GM23248 (cell line): Measurements from ENCODE around the gene FARS2. TPM values are rescaled to one million over a fixed set of nuclear protein-coding genes. Genes with fewer than 3 reads are reported as not detected.

ENCODE experiments used
- DNase-seq: peaks from one replicate; pipeline ENCODE4 v3.0.0-alpha.2; 2015
- H2AFZ ChIP-seq: fragments of 200-600 bp; sonication (generic); 2 replicates; pipeline ENCODE4 v1.6.1; 2016; ENCODE audit warnings: antibody characterized with exemption
- H3F3A ChIP-seq: fragments of 200-600 bp; sonication (generic); 2 replicates; pipeline ENCODE4 v1.6.1; 2016; ENCODE audit warnings: mild to moderate bottlenecking, antibody characterized with exemption, mixed run types; ENCODE audit not compliant: insufficient read depth
- H3K27ac ChIP-seq: fragments of 200-600 bp; sonication (generic); 2 replicates; pipeline ENCODE4 v1.5.1; 2016; ENCODE audit warnings: mild to moderate bottlenecking
- H3K27me3 ChIP-seq: fragments of 200-600 bp; sonication (generic); replicated peaks from 2 replicates; pipeline ENCODE4 v1.6.1; 2016; ENCODE audit warnings: mild to moderate bottlenecking; ENCODE audit not compliant: insufficient read depth
- H3K36me3 ChIP-seq: fragments of 200-600 bp; sonication (generic); 2 replicates; pipeline ENCODE4 v1.6.1; 2016; ENCODE audit warnings: low read depth, mild to moderate bottlenecking
- H3K4me1 ChIP-seq: fragments of 200-600 bp; sonication (generic); 2 replicates; pipeline ENCODE4 v1.6.1; 2016; ENCODE audit warnings: mild to moderate bottlenecking; ENCODE audit not compliant: insufficient read depth
- H3K4me2 ChIP-seq: fragments of 200-600 bp; sonication (generic); one replicate; pipeline ENCODE4 v1.6.1; 2016; ENCODE audit warnings: mild to moderate bottlenecking; ENCODE audit not compliant: unreplicated experiment
- H3K4me3 ChIP-seq: fragments of 200-600 bp; sonication (generic); 2 replicates; pipeline ENCODE4 v1.5.1; 2016; ENCODE audit warnings: mild to moderate bottlenecking
- H3K79me2 ChIP-seq: fragments of 200-600 bp; sonication (generic); 2 replicates; pipeline ENCODE4 v1.6.1; 2016; ENCODE audit warnings: mild to moderate bottlenecking; ENCODE audit not compliant: insufficient read depth
- H3K9ac ChIP-seq: fragments of 200-600 bp; sonication (generic); 2 replicates; pipeline ENCODE4 v1.6.1; 2016; ENCODE audit warnings: mild to moderate bottlenecking
- H3K9me2 ChIP-seq: fragments of 200-600 bp; sonication (generic); 2 replicates; pipeline ENCODE4 v1.6.1; 2016; ENCODE audit warnings: mixed run types, mild to moderate bottlenecking, moderate library complexity; ENCODE audit not compliant: insufficient read depth
- H3K9me3 ChIP-seq: fragments of 200-600 bp; sonication (generic); one replicate; pipeline ENCODE4 v1.6.1; 2017; ENCODE audit warnings: low read depth
- H4K20me1 ChIP-seq: fragments of 200-600 bp; sonication (generic); 2 replicates; pipeline ENCODE4 v1.6.0; 2016; ENCODE audit not compliant: insufficient read depth
- EZH2 ChIP-seq: fragments of 200-600 bp; sonication (generic); IDR thresholded peaks from 2 replicates; pipeline ENCODE4 v1.6.1; 2018; ENCODE audit warnings: antibody characterized with exemption, mild to moderate bottlenecking; ENCODE audit not compliant: insufficient read depth, poor library complexity, severe bottlenecking
- EZH2phosphoT487 ChIP-seq: fragments of 200-600 bp; sonication (generic); IDR thresholded peaks from 2 replicates; pipeline ENCODE4 v1.6.1; 2018; ENCODE audit warnings: antibody characterized with exemption, moderate library complexity, mild to moderate bottlenecking, low read depth; ENCODE audit not compliant: insufficient read depth
- WGBS, 2 experiments: methylation state at CpG; one replicate each; pipeline ENCODE4 v1.1.6; 2015 to 2017; ENCODE audit warnings: low lambda C conversion rate in 2 of 2, low coverage in 1 of 2; ENCODE audit errors: missing lambda C conversion rate in 2 of 2; 5-methylcytosine and 5-hydroxymethylcytosine counted together
- in situ Hi-C: fragments of 300-500 bp; cut with MboI; formaldehyde crosslinking; loops from 2 replicates; pipeline ENCODE4 v1.15.0; 2020
- polyA plus RNA-seq: library from polyadenylated mRNA; unstranded; fragments of >200 nt; fragmentation: Nextera tagmentation; extraction: Ambion mirVana; gene quantifications from 2 replicates; pipeline ENCODE4 v1.2.1, GENCODE V29; 2016
- total RNA-seq: library from RNA; depleted of rRNA; stranded (reverse); fragments of >200 nt; shearing (Covaris generic); gene quantifications from 2 replicates; pipeline ENCODE4 v1.2.3, GENCODE V29; 2014

Gene FARS2
- total and polyA plus RNA-seq, 2 experiments from 2014 or later: 15.1 to 16.5 TPM

DNA sequence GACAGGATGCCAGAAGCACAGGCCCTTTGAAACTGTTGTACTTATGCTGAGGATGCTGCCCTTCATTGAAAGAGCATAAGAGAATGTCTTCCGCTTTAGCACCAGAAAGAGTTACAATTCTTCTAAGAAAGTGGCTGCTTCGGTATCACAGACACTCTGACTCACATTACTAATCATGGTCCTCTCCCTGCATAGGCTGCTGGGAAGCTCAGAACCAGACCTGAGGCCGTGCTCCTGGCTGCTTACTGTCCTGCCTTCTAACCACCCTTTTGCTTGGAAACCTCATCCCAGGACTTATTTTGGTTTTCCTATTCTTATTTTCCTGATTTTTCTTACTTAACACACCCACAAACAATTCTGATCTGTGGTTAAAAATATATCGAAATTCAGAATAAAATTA, 23.5 kb upstream of the FARS2 start:
- no peak overlapping the region for H3K4me3 ChIP-seq
- no peaks in the 10 kb centered on the region for H3K9me3 ChIP-seq
- no peaks in the 10 kb centered on the region for H3F3A ChIP-seq
- in situ Hi-C loops: no loop called here
- H3K4me2 ChIP-seq: no peak overlapping the region
- no peaks in the 10 kb centered on the region for H3K4me1 ChIP-seq
- no peaks in the 10 kb centered on the region for H3K9me2 ChIP-seq
- no peaks in the 10 kb centered on the region for H3K79me2 ChIP-seq
- no peaks in the 10 kb centered on the region for H3K27me3 ChIP-seq
- no peak for DNase-seq
- no peak overlapping the region for H3K9ac ChIP-seq
- H3K27ac ChIP-seq: no peak overlapping the region
- TF ChIP-seq EZH2 (no peak), EZH2phosphoT487 (no peak)
- H2AFZ ChIP-seq: no peak overlapping the region
- no peaks in the 10 kb centered on the region for H3K36me3 ChIP-seq
- H4K20me1 ChIP-seq: no peaks in the 10 kb centered on the region
- 89% methylated on average over 4 of the region's 4 CpGs for WGBS, 2 experiments

GRCh38 chr6:5238336-5238735, 23.0 kb upstream of the FARS2 start:
- DNase-seq: no peak
- in situ Hi-C loops: no loop called here
- Histone ChIP-seq H3F3A (no peaks in the 10 kb centered on the region), H3K27me3 (no peaks in the 10 kb centered on the region), H3K27ac (no peak overlapping the region), H3K9ac (no peak overlapping the region), H3K36me3 (no peaks in the 10 kb centered on the region), H3K9me3 (no peaks in the 10 kb centered on the region), H3K4me3 (no peak overlapping the region), H3K79me2 (no peaks in the 10 kb centered on the region), H4K20me1 (no peaks in the 10 kb centered on the region), H2AFZ (no peak overlapping the region), H3K9me2 (no peaks in the 10 kb centered on the region), H3K4me1 (no peaks in the 10 kb centered on the region), H3K4me2 (no peak overlapping the region)
- TF ChIP-seq EZH2phosphoT487: no peak
- no peak for TF ChIP-seq EZH2
- WGBS, 2 experiments: 100% methylated on average over 1 of the region's 1 CpG

DNA sequence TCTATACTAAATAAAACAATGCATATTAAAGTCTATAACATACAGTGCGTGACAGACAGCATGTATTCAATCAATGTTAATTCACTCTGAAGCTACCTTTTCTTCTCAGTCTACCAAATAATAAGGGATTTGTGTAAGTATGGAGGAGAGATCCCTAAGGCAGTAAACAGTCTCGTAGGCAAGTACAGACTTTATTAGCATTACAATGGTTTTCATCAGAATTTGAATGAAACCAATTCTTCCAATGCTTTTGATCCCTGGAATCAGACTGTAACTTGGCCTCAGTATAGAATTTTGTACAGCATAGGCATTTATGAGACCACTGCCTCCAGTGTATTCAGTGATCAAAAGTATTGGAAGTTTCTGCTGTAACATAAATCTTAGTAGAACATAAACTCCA, 20.1 kb upstream of the FARS2 start:
- Histone ChIP-seq H2AFZ (no peak overlapping the region), H3K9me2 (no peaks in the 10 kb centered on the region), H3F3A (no peaks in the 10 kb centered on the region), H3K4me3 (no peak overlapping the region), H3K36me3 (no peaks in the 10 kb centered on the region), H3K79me2 (no peaks in the 10 kb centered on the region; the same call in 1 of the 2 replicates), H3K4me1 (no peaks in the 10 kb centered on the region), H3K27me3 (no peaks in the 10 kb centered on the region), H3K27ac (no peak overlapping the region), H4K20me1 (no peaks in the 10 kb centered on the region), H3K4me2 (no peak overlapping the region), H3K9ac (no peak overlapping the region), H3K9me3 (no peaks in the 10 kb centered on the region)
- in situ Hi-C loops: no loop called here
- WGBS, 2 experiments: 95 to 98% methylated on average over 2 of the region's 2 CpGs
- TF ChIP-seq EZH2: no peak
- TF ChIP-seq EZH2phosphoT487: no peak
- no peak for DNase-seq

DNA sequence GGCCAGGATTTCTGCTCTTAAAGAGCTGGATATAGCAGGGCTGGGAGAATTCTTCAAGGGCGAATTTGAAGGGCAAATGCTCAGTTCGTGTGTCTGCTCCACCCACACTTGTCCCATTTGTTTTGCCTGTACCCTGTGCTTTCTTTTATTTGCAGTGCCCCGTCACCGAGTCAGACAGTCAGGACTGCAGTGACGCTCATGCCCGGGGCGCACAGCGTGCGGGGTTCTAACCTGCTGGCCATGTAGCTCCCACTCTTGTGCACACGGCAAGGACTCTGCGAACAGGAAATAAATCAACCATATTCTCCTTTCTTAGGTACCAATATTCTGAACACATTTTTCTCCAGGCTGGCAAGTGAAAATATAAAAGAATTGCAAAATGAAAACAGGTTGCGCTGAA, 18.2 kb upstream of the FARS2 start:
- Histone ChIP-seq H3K9me3 (no peaks in the 10 kb centered on the region), H3F3A (no peaks in the 10 kb centered on the region), H3K4me1 (no peaks in the 10 kb centered on the region), H3K27ac (no peak overlapping the region), H3K27me3 (no peaks in the 10 kb centered on the region), H3K4me2 (no peak overlapping the region), H4K20me1 (no peaks in the 10 kb centered on the region), H2AFZ (no peak overlapping the region), H3K79me2 (no peaks in the 10 kb centered on the region; the same call in 1 of the 2 replicates), H3K4me3 (no peak overlapping the region), H3K9me2 (no peaks in the 10 kb centered on the region), H3K9ac (no peak overlapping the region), H3K36me3 (no peaks in the 10 kb centered on the region)
- in situ Hi-C loops: no loop called here
- 97 to 98% methylated on average over 12 of the region's 12 CpGs for WGBS, 2 experiments
- DNase-seq: no peak
- TF ChIP-seq EZH2phosphoT487 (no peak), EZH2 (no peak)
